GM19467 (cell line): ENCODE data around the gene SCIMP.
"Not testable (repeated sequence)": the region's sequence is repeated elsewhere in the genome, so short reads cannot be mapped to it uniquely, and the experiment has no call there.

Experiments used
- ATAC-seq: cut with Tn5 transposase; IDR thresholded peaks from one replicate; pipeline ENCODE4 v1.9.1; 2021; ENCODE audit warnings: mild to moderate bottlenecking, moderate library complexity; ENCODE audit not compliant: unreplicated experiment

The SCIMP gene

DNA sequence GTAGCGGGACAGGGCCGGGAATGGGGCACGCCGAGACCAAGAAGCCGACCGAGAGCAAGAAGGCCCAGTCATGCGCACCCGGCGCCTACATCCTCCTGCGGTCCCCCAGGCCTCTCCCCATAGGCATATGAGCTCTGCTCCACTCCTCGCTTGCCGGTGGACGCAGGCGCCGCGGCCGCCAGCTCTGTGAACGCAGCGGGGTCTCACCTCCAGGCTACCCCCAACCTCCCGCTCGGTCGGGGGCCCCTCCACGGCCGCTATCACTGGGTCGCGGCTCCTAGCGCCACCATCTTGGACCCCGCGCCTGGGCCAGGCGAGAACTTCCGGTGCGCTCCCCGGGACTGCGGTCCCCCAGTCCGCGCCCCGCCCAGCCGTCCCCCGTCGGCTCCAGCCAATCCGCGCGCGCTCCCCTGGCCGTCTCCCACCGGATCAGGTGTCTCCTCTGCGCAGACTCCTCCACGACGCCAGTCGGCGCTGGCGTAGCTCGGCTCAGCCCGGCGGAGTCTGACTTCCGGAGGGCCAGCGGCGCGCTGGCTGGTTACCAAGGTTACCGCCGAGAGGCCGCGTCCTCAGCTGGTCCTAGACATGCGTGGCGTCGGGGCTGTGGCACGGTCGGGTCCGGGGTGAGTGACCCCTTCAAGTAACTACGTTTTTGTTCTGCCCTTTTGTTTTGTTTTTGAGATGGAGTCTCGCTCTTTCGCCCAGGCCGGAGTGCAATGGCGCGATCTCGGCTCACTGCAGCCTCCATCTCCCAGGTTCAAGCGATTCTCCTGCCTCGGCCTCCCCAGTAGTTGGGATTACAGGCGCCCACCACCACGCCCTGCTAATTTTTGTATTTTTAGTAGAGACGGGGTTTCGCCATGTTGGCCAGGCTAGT is 42.9 kb downstream of the SCIMP start, which contains the start of gene ZNF594:
Gene ZNF594, minus strand, starts transcription at position 328 of the 877 bp plus-strand sequence. CDS start 7,612 bp downstream, outside the sequence.
- peak; percentile 94 for ATAC-seq

DNA sequence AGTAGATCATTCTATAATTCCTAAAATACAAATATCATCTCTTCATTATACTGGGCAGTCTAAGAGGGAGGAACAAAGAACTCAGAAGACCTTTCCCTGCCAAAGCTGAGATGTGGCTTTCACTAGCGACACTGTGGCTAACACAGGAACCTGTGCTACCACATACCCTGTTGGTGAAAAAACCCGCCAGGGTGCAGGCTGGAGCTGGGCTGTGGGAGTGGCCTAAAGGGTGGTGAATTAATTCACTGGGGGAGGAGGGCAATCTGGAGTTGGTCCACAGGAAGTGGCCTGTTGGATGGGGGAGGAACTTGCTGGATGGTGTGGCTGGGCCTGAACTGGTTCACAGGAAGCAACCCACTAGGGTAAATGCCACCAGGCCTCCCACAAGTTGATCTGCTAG is 50.4 kb downstream of the SCIMP start:
- ATAC-seq = no peak

DNA sequence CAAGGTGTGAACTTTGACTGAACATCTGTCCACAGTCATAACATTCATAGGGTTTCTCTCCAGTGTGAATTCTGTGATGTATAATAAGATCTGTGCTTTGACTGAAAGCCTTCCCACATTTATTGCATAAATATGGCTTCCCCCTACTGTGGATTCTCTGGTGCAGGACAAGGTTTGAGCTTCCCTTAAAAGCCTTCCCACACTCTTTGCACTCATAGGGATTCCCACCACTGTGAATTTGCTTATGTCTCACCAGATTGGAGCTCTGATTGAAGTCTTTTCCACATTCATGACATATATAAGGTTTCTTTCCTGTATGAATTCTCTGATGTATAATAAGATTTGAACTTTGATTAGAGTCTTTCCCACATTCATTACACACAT is 51.3 kb downstream of the SCIMP start:
- ATAC-seq = no peak

DNA sequence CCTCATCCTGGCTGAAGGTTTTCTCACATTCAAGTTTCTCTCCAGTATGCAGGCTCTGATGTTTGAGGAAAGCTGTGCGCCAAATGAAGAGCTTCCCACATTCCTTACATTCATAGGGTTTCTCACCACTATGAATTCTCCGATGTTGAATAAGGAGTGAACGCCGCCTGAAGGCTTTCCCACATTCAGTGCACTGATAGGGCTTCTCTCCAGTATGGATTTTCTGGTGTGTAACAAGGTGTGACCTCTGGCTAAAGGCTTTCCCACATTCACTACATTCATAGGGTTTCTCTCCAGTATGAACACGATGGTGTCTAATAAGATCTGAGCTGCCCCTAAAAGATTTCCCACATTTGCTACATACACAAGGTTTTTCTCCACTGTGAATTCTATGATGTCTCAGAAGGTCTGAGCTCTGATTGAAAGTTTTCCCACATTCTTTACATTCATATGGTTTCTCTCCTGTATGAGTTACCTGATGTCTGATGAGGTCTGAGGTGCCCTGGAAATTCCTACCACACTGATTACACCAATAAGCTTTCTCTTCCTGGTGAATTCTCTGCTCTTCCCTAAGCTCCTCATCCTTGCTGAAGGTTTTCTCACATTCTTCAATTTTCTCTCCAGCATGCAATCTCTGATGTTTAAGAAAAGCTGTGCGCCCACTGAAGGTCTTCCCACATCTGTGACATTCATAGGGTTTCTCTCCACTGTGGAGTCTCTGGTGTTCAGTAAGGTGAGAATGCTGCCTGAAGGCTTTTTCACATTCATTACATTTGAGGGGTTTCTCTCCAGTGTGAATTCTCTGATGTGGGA is 51.9 kb downstream of the SCIMP start:
- no peak for ATAC-seq

DNA sequence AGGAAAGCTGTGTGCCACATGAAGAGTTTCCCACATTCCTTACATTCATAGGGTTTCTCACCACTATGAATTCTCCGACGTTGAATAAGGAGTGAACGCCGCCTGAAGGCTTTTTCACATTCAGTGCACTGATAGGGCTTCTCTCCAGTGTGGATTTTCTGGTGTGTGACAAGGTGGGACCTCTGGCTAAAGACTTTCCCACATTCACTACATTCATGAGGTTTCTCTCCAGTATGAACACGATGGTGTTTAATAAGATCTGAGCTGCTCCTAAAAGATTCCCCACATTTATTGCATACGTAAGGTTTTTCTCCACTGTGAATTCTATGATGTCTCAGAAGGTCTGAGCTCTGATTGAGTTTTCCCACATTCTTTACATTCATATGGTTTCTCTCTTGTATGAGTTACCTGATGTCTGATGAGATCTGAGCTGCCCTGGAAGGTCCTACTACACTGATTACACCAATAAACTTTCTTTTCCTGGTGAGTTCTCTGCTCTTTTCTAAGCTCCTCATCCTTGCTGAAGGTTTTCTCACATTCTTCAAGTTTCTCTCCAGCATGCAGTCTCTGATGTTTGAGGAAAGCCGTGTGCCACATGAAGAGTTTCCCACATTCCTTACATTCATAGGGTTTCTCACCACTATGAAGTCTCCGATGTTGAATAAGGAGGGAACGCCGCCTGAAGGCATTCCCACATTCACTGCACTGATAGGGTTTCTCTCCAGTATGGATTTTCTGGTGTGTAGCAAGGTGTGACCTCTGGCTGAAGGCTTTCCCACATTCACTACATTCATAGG is 53.0 kb downstream of the SCIMP start:
- ATAC-seq = no peak

DNA sequence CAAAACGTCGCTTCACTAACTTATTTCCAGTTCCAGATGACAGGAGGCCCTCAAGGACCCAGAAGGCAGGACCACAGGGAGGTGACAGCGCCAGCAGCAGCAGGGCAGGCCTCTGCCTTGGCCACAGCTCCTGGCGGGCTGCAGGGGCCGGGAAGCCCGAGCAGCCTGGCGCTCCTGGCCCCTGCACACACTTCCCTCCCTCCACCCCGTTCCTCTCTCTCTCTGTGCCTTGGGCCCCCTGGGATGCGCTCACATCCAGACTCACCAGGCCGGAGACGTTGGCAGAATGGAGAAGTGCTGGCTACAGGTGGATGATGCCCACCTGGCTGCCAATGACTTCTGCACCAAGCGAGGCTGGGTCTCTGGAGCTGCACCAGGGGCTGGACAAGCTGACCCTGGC is 55.7 kb downstream of the SCIMP start:
- no peak for ATAC-seq

DNA sequence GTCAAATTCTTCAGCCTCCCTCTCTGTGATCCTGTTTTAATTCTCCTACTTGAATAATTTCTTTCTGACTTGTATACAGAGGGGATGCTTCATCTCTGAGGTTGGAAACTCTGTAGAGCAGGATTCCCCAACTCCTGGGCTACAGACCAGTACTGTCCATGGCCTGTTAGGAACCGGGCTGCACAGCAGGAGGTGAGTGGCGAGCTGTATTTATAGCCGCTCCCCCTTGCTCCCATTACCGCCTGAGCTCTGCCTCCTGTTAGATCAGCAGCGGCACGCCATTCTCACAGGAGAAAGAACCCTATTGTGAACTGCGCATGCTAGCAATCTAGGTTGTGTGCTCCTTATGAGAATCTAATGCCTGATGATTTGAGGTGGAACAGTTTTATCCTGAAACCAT is 59.6 kb downstream of the SCIMP start:
- ATAC-seq = not testable (repeated sequence)

DNA sequence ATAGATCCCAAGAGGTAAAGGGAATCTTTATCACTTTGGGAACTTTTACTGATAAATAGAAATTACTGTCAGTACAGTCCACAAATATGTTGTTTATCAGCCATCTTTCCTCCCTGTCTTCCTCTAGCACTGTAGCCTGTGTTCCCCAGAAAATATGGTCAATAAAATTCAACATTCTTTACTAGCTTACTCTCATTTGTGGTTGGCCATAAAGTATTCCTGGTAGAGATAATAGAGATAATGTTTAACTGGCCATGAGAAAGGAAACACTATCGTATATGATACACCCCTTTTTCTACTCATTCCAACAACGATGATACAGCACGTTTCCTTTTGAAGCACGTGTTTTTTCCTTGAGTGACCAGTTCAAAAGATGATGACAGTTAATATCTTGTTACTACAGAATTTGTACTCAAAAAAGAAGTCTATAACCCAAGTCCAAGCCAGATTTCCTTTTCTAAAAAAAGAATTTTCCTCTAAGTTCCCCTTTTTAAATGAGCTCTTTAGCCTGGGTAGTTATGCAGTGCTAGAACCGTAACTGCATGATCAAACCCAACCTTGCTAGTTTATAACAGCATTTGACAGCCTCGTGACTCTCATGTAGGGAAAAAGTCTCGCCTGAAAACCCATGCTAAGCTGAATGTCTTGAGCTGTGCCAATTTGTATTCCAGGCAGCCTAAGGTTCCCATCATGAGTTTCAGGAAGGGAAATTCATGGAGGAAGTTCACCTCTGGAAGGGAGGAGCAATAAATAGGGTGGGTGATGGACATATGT is 68.7 kb downstream of the SCIMP start:
- not testable (repeated sequence) for ATAC-seq

DNA sequence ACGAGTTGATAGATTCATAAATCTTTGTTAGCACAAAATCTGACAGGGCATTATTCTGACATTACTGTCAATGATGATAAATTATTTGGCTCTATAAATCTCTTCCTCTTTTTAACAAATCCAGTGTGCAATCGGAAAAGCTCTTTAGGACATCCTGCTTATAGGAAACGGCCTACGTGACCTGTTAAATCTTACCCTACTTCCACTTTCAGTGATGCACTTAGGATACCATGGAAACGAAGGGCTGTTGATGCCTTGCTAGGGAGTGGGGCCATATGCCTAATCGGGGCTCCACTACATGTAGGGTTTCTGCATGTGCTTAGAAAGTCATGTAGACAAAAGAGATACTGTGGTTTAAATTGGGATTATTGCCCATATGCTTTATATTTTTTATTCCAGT is 70.2 kb downstream of the SCIMP start:
- no peak for ATAC-seq

DNA sequence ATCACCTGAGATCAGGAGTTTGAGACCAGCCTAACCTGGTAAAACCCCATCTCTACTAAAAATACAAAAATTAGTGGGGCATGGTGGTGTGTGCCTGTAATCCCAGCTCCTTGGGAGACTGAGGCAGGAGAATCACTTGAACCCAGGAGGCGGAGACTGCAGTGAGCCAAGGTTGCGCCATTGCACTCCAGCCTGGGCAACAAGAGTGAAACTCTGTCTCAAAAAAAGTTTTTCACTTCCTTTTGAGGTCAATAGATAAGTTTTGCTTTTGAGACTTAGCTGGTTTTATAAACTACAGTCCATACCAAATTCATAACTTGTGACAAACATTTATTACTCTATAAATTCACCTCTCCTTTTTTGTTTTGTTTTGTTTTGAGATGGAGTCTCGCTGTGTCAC is 72.9 kb downstream of the SCIMP start:
- not testable (repeated sequence) for ATAC-seq

DNA sequence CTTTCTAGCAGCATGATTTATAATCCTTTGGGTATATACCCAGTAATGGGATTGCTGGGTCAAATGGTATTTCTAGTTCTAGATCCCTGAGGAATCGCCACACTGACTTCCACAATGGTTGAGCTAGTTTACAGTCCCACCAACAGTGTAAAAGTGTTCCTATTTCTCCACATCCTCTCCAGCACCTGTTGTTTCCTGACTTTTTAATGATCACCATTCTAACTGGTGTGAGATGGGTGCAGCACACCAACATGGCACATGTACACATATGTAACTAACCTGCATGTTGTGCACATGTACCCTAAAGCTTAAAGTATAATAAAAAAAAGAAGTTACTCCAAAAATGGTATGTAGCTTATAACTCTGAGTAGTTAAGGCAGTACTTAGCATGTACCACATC is 74.0 kb downstream of the SCIMP start:
- not testable (repeated sequence) for ATAC-seq
